ENCODE measurements around the gene FARSB. TPM values are rescaled to one million over a fixed set of nuclear protein-coding genes. Genes with fewer than 3 reads are reported as not detected.
"Not testable (repeated sequence)": the region's sequence is repeated elsewhere in the genome, so short reads cannot be mapped to it uniquely, and the experiment has no call there.

Gene FARSB
- polyA plus RNA-seq, 4 donors = 24.7 to 32.7 (median 26.1) TPM

GRCh38 chr2:222609381-222609780 lies 46.5 kb downstream of the FARSB start:
- DNase-seq (ENCODE audit: low read depth in 4 of 4, low spot score in 3 of 4) = no peak

DNA sequence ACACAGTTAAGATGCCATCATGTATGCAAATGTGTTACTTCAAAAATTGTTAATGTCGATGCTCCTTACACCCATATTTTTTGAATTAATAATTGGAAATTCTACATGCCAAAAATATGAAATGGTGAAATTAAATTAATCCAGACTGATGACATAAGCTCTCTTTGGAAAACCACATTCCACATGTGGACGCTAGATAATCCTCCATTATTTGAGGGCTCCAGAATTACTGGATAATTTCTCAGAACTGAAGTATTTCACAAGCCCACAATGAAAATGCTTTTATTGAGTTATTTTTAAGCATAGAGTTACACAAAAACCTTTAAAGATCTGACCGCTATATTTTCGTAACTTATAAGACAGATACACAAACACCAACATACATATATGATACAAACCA lies 47.8 kb downstream of the FARSB start:
- DNase-seq (ENCODE audit: low read depth in 4 of 4, low spot score in 3 of 4) = no peak

DNA sequence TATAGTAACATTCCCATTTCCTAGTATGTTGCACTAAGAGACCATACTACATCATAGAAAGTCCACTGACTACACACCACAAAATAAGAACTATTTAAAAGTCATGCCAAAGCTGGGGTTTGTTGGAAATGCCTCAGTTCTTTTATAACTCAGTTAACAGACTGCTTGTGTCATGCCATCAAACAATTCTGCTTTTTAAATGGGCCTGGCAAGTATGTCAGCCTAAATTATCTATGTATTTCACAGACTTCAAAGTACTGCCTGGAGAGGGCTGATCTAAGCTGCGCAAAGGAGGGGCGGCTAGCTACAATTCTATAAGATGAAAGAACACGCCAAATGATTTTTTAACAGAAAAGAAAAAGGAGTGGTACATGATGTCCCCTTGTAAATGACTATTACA lies 49.6 kb downstream of the FARSB start:
- DNase-seq (ENCODE audit: low read depth in 4 of 4, low spot score in 3 of 4) = no peak

DNA sequence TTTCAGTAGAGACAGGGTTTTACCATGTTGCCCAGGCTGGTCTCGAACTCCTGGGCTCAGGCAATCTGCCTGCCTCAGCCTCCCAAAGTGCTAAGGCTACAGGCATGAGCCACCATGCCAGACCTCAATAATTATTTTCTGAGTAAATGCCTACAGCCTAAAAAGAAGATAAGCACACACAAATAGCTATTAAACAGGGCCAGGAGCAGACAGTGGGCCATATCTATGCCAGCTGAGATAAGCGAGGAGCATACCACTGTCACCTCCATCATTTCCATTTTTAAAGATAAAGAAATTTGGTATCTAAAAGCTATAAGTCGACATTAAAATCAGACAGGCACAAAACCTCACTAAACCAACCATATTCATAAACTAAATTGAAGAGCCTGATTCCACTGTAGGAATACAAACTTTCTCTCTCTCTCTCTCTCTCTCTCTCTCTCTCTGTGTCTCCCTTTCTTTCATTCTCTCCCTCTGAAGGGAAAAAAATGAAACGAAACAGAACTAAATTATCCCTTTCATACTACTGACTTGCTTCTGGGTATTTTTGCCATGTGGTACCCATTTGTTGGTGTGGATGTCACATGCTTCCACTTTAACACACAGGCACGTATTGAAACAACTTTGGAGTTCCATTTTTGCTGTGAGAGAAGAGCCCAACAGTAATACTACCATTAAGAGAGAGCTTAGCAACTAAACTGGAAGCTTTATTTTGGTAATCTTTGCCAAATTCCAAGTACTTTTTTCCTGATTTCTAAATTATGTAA lies 51.0 kb downstream of the FARSB start:
- DNase-seq (ENCODE audit: low read depth in 4 of 4, low spot score in 3 of 4) = no peak

- no peak for DNase-seq (ENCODE audit: low read depth in 4 of 4, low spot score in 3 of 4)
Observed at GRCh38 chr2:222603501-222603900, 52.4 kb downstream of the FARSB start.

DNA sequence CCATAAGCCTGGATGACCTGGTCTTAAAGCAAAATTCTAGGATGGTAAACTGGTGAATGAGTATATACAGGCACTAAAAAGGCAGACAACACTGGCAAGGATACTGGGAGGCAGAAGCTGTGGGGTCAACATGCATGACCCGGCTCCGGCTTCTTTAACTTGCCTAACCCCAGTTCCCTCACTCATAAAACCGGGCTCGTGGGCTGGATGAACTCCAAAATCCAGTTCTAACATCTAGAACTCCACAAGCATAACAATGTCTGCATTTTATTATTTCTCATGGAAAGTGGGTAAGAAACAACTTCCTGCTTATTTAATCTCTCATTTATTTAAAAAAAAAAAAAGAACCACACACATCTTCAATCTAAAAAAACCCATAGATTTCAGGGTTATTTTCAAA lies 57.3 kb downstream of the FARSB start:
- no peak for DNase-seq (ENCODE audit: low read depth in 4 of 4, low spot score in 3 of 4)

DNA sequence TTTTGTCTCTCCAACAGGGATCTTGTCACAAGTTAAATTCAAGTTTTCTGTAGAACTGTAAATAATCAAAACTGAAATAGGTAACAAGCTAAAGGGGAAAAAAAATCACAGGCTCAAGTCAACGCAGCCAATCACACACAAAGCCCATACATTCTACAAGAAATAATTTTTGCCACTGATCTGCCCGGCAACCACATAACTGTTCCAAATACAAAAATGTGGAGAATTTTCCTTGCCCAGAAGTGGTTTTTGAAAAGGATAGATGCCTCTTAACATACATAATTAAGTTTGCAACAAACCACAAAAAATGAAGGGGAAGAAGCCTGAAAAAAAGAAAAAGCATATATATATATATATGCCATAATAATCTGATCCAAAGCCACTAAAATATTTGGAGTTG lies 60.3 kb downstream of the FARSB start:
- DNase-seq (ENCODE audit: low read depth in 4 of 4, low spot score in 3 of 4) = no peak

- DNase-seq (ENCODE audit: low read depth in 4 of 4, low spot score in 3 of 4) = no peak
Observed at GRCh38 chr2:222594679-222595078, 61.2 kb downstream of the FARSB start.

GRCh38 chr2:222592176-222592575 lies 63.7 kb downstream of the FARSB start:
- DNase-seq (ENCODE audit: low read depth in 4 of 4, low spot score in 3 of 4) = no peak

DNA sequence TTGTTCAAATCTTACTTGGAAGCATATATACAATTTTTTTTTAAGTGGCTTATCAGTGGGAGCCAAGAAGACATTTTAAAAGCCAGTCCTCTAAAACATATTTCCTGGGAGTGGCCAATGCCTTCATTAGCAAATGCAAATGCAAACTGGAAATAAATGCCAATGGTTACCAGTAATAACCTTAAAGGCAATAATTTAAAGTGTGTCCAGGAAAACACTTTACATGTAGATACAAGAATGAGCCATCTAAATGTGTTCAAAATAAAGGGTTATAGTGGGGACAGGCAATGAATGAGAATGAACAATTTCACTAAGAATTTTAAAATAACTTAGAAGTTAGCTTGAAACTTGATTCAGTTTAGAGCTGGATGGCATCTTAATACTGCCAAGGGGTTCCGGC lies 64.2 kb downstream of the FARSB start:
- no peak for DNase-seq (ENCODE audit: low read depth in 4 of 4, low spot score in 3 of 4)

GRCh38 chr2:222584589-222584988 lies 71.3 kb downstream of the FARSB start:
- not testable (repeated sequence) for DNase-seq (ENCODE audit: low read depth in 4 of 4, low spot score in 3 of 4)

DNA sequence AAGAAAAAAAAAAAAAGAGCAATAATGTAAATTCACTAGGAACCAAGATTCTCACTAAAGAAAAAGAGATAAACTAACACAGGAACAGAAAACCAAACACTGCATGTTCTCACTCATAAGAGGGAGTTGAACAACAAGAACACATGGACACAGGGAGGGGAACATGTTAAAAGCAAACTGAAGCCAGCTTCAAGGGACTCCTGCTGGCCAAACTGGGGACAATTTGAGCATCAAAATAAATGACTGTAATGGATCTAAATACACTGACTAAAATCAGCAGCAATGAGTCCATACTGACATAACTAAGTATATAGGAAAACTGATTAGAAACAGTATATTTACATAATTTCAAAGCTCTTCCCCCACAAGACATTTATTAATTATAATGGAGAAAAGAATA lies 73.0 kb downstream of the FARSB start:
- no peak for DNase-seq (ENCODE audit: low read depth in 4 of 4, low spot score in 3 of 4)

GRCh38 chr2:222577341-222577740 lies 78.6 kb downstream of the FARSB start:
- DNase-seq (ENCODE audit: low read depth in 4 of 4, low spot score in 3 of 4) = no peak

DNA sequence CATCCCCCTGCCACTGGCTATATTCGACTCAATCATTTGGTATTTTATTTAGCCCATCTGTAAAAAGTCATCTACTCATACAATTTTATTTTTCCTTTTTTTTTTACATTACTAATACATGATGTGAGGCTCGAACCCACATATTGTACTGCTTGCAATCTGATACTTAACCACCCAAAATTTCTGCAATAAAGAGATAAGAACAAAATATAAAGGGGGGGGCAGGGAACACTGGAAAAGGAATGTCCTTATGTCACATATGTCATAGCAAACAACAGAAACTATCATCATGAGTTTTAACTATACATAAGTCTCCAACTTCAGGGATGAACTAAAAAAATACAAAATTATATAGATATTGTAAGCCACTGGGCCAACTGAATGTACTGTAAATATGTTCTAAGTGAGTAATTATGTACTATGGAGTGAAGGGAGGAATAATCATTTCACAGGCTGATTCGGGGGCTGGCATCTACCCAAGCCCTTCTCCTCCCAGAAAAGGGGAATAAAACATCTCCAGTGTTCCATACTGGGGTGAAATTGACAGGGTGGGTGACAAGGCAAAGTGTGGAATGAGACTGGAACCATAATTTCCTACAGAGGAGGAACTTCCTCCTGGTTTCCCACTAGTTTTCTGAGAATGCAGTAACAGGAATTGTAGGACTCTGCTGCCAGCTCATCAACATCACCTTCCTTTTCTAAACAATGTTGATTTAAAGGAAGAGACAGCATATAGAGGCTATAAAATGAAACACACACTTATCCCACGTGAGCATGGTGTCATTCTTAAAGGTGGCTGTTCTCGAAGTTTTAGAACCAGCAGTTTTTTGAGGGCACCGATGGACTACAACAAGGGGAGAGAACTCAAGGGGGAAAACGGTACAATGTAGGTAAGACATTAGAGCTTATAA lies 79.5 kb downstream of the FARSB start:
- no peak for DNase-seq (ENCODE audit: low read depth in 4 of 4, low spot score in 3 of 4)

GRCh38 chr2:222575618-222576017 lies 80.3 kb downstream of the FARSB start:
- no peak for DNase-seq (ENCODE audit: low read depth in 4 of 4, low spot score in 3 of 4)

- no peak for DNase-seq (ENCODE audit: low read depth in 4 of 4, low spot score in 3 of 4)
Observed at GRCh38 chr2:222572751-222573174, 83.1 kb downstream of the FARSB start.

- no peak for DNase-seq (ENCODE audit: low read depth in 4 of 4, low spot score in 3 of 4)
Observed at GRCh38 chr2:222572264-222572721, 83.6 kb downstream of the FARSB start.

GRCh38 chr2:222569826-222570225 lies 86.1 kb downstream of the FARSB start:
- no peak for DNase-seq (ENCODE audit: low read depth in 4 of 4, low spot score in 3 of 4)

GRCh38 chr2:222568865-222569264 lies 87.0 kb downstream of the FARSB start:
- DNase-seq (ENCODE audit: low read depth in 4 of 4, low spot score in 3 of 4) = no peak

GRCh38 chr2:222566229-222566628 lies 89.7 kb downstream of the FARSB start:
- DNase-seq (ENCODE audit: low read depth in 4 of 4, low spot score in 3 of 4) = no peak

DNA sequence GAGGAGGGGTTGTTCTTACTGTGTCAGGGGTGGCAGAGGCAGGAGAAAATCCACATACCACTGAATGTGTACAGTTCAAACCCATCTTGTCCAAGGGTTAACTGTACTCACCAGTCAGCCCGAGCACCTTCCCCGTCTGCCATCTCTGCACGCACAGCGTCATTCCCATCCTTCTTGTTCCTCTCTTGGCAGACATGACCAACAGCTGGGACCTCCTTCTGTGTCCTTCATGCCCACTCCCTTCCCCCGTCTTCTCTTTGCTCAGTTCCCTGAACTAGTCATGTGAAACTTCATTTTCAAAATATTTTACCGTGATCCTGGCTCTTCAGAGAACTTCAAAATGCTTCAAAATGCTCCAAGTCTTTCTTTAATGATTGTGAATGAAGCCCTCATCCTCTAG lies 92.0 kb downstream of the FARSB start:
- DNase-seq (ENCODE audit: low read depth in 4 of 4, low spot score in 3 of 4) = no peak

Data from left renal pelvis (tissue), 4 donors.